SK-N-SH treated with all-trans-retinoic acid at 6 μM for 48 hours (cell line): ENCODE measurements around the gene PKNOX2.

Source experiments
- ATAC-seq: fragments of 200-7000 bp; cut with Tn5 transposase; 3 replicates; pipeline ENCODE4 v1.9.1; 2020; ENCODE audit warnings: mild to moderate bottlenecking, moderate library complexity
- BACH2 ChIP-seq: fragments of 250-450 bp; sonication (Bioruptor Pico); IDR thresholded peaks from 2 replicates; pipeline ENCODE4 v1.9.0; 2021; ENCODE audit warnings: mild to moderate bottlenecking, borderline replicate concordance
- CREB5 ChIP-seq: fragments of 250-450 bp; sonication (Bioruptor Pico); IDR thresholded peaks from 2 replicates; pipeline ENCODE4 v1.5.1; 2020; ENCODE audit warnings: low read depth, mild to moderate bottlenecking, moderate library complexity
- CSDC2 ChIP-seq: fragments of 250-450 bp; sonication (Bioruptor Pico); IDR thresholded peaks from 2 replicates; pipeline ENCODE4 v1.5.0; 2020; ENCODE audit warnings: mild to moderate bottlenecking, moderate library complexity
- GLIS3 ChIP-seq: fragments of 250-450 bp; sonication (Bioruptor Pico); IDR thresholded peaks from 2 replicates; pipeline ENCODE4 v1.5.0; 2020; ENCODE audit warnings: mild to moderate bottlenecking, moderate library complexity
- ISL1 ChIP-seq: fragments of 250-450 bp; sonication (Bioruptor Pico); IDR thresholded peaks from 2 replicates; pipeline ENCODE4 v2.1.2; 2022; ENCODE audit warnings: mild to moderate bottlenecking, moderate library complexity
- OSR1 ChIP-seq: fragments of 250-450 bp; sonication (Bioruptor Pico); IDR thresholded peaks from 2 replicates; pipeline ENCODE4 v1.8.0; 2022; ENCODE audit warnings: moderate library complexity, mild to moderate bottlenecking, inconsistent platforms
- PATZ1 ChIP-seq: fragments of 250-450 bp; sonication (Bioruptor Pico); IDR thresholded peaks from 2 replicates; pipeline ENCODE4 v1.8.0; 2020; ENCODE audit warnings: mild to moderate bottlenecking, moderate library complexity, borderline replicate concordance
- POU6F1 ChIP-seq: fragments of 250-450 bp; sonication (Bioruptor Pico); IDR thresholded peaks from 2 replicates; pipeline ENCODE4 v1.8.0; 2021; ENCODE audit warnings: low read depth, mild to moderate bottlenecking, moderate library complexity, borderline replicate concordance
- PPARA ChIP-seq: fragments of 250-450 bp; sonication (Bioruptor Pico); IDR thresholded peaks from 2 replicates; pipeline ENCODE4 v1.5.0; 2020; ENCODE audit warnings: mild to moderate bottlenecking, borderline replicate concordance
- RARB ChIP-seq: fragments of 250-450 bp; sonication (Bioruptor Pico); IDR thresholded peaks from 2 replicates; pipeline ENCODE4 v1.8.0; 2021; ENCODE audit warnings: mild to moderate bottlenecking, moderate library complexity
- SNAI2 ChIP-seq: fragments of 250-450 bp; sonication (Bioruptor Pico); IDR thresholded peaks from 2 replicates; pipeline ENCODE4 v1.5.0; 2020; ENCODE audit warnings: mild to moderate bottlenecking, moderate library complexity
- TCF4 ChIP-seq: fragments of 250-450 bp; sonication (Bioruptor Pico); IDR thresholded peaks from 2 replicates; pipeline ENCODE4 v1.8.0; 2021; ENCODE audit warnings: mild to moderate bottlenecking, moderate library complexity, borderline replicate concordance
- TOX ChIP-seq: fragments of 250-450 bp; sonication (Bioruptor Pico); IDR thresholded peaks from 2 replicates; pipeline ENCODE4 v1.8.0; 2021; ENCODE audit warnings: mild to moderate bottlenecking, moderate library complexity, borderline replicate concordance
- ZC3H10 ChIP-seq: fragments of 250-450 bp; sonication (Bioruptor Pico); IDR thresholded peaks from 2 replicates; pipeline ENCODE4 v1.5.1; 2021; ENCODE audit warnings: mild to moderate bottlenecking, moderate library complexity
- ZFP30 ChIP-seq: fragments of 450-650 bp; formaldehyde crosslinking; IDR thresholded peaks from 2 replicates; pipeline ENCODE4 v1.5.0; 2022; ENCODE audit warnings: mild to moderate bottlenecking, moderate library complexity
- ZNF565 ChIP-seq: fragments of 450-650 bp; formaldehyde crosslinking; conservative IDR thresholded peaks from 2 replicates; pipeline ENCODE4 v1.5.0; 2020; ENCODE audit warnings: low read depth, mild to moderate bottlenecking, moderate library complexity
- ZNF70 ChIP-seq: fragments of 450-650 bp; formaldehyde crosslinking; IDR thresholded peaks from 2 replicates; pipeline ENCODE4 v1.5.0; 2020; ENCODE audit warnings: mild to moderate bottlenecking, moderate library complexity
- ZNF8 ChIP-seq: fragments of 450-650 bp; formaldehyde crosslinking; IDR thresholded peaks from 2 replicates; pipeline ENCODE4 v1.5.0; 2020; ENCODE audit warnings: mild to moderate bottlenecking, moderate library complexity

Gene PKNOX2

GRCh38 chr11:125140233-125140632 is 24.3 kb upstream of the PKNOX2 start:
- no peak for TF ChIP-seq SNAI2
- no peak for TF ChIP-seq ZNF565
- no peak for ATAC-seq

- no peak for ATAC-seq
- TF ChIP-seq OSR1 (no peak), RARB (no peak), SNAI2 (no peak), ISL1 (CRISPR knock-in tag) (no peak), TCF4 (CRISPR knock-in tag) (no peak), GLIS3 (CRISPR knock-in tag) (no peak)
- TF ChIP-seq, all 23 proteins: peak for 0
Observed at GRCh38 chr11:125141178-125141577, 23.4 kb upstream of the PKNOX2 start.

GRCh38 chr11:125141686-125142535 is 22.6 kb upstream of the PKNOX2 start:
- ATAC-seq: peak; percentile 96
- no peak for TF ChIP-seq TCF4 (CRISPR knock-in tag)
- TF ChIP-seq ZNF70 (CRISPR knock-in tag): no peak

- TF ChIP-seq ISL1 (CRISPR knock-in tag) (no peak), BACH2 (CRISPR knock-in tag) (no peak)
Observed at GRCh38 chr11:125146232-125146631, 18.3 kb upstream of the PKNOX2 start.

GRCh38 chr11:125147280-125147679 is 17.3 kb upstream of the PKNOX2 start:
- TF ChIP-seq TOX (CRISPR knock-in tag): no peak
- TF ChIP-seq RARB: no peak
- TF ChIP-seq ZC3H10 (CRISPR knock-in tag): no peak
- TF ChIP-seq CREB5: no peak
- no peak for TF ChIP-seq ZFP30 (CRISPR knock-in tag)
- no peak for TF ChIP-seq ZNF8 (CRISPR knock-in tag)
- no peak for TF ChIP-seq PPARA
- no peak for TF ChIP-seq POU6F1

More at GRCh38 chr11:125146232-125146631, 18.3 kb upstream of the PKNOX2 start:
- ATAC-seq: no peak

GRCh38 chr11:125148011-125148410 is 16.5 kb upstream of the PKNOX2 start:
- TF ChIP-seq PATZ1 (CRISPR knock-in tag) (no peak), POU6F1 (no peak), ZNF8 (CRISPR knock-in tag) (no peak), CSDC2 (CRISPR knock-in tag) (no peak)
- no peak for ATAC-seq

More at GRCh38 chr11:125147280-125147679, 17.3 kb upstream of the PKNOX2 start:
- no peak for ATAC-seq
